GM13976 (cell line): ENCODE measurements around the gene TRPM2.

Experiments
- DNase-seq: peaks from one replicate; pipeline ENCODE4 v3.0.0; 2012; ENCODE audit warnings: low spot score
- in situ Hi-C: fragments of 300-500 bp; cut with MboI; formaldehyde crosslinking; loops from one replicate; pipeline ENCODE4 v1.12.0; 2022; ENCODE audit warnings: low sequenced_read_pairs, mixed read lengths, inconsistent platforms; ENCODE audit not compliant: unreplicated experiment
- TF ChIP-seq, protein P1 (sequence below): IDR thresholded peaks from 2 replicates; pipeline ENCODE4 v1.5.1; 2012; ENCODE audit warnings: borderline replicate concordance, mild to moderate bottlenecking; ENCODE audit not compliant: insufficient read depth; ENCODE audit errors: extremely low read depth, missing control alignments, control extremely low read depth

Gene TRPM2

DNA sequence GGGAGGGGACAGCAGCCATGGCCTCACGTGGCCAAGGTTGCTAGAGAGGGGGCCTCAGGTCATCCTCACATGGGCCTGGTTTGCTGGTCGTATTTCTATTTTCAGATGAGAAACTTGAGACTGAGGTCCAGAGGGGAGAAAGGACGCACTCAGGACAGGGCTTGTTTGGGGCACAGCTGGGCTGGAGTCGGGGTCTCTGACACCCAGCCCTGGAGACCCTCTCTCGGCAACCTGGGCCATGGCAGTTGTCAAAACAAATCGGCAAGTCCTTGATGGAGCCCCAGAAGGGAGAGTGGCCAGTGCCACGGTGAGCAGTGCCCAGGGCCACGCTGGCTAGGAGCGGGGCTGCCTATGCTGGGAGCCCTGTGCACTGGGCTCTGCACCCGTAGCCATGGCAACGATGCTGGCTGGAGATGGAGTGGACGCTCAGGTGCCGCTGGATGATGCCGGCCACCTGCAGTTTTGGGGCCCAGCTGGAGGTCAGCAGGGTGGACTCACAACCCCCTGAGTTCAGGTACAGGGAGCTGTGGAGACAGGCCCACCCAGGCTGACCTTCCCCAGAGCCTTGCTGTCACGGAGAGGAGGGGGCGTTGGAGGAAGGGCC is 113.0 kb downstream of the TRPM2 start:
- TF ChIP-seq, protein P1, sequence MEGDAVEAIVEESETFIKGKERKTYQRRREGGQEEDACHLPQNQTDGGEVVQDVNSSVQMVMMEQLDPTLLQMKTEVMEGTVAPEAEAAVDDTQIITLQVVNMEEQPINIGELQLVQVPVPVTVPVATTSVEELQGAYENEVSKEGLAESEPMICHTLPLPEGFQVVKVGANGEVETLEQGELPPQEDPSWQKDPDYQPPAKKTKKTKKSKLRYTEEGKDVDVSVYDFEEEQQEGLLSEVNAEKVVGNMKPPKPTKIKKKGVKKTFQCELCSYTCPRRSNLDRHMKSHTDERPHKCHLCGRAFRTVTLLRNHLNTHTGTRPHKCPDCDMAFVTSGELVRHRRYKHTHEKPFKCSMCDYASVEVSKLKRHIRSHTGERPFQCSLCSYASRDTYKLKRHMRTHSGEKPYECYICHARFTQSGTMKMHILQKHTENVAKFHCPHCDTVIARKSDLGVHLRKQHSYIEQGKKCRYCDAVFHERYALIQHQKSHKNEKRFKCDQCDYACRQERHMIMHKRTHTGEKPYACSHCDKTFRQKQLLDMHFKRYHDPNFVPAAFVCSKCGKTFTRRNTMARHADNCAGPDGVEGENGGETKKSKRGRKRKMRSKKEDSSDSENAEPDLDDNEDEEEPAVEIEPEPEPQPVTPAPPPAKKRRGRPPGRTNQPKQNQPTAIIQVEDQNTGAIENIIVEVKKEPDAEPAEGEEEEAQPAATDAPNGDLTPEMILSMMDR: no peak
- DNase-seq: no peak
- in situ Hi-C loops: loop anchor here (25.0 kb wide), 3 partner anchors 104 to 629 kb away; partner anchors contain the start of gene TRPM2

GRCh38 chr21:44466996-44467858 is 113.8 kb downstream of the TRPM2 start:
- in situ Hi-C loops: loop anchor here (25.0 kb wide), 3 partner anchors 105 to 630 kb away; partner anchors contain the start of gene TRPM2
- DNase-seq: no peak
- TF ChIP-seq, protein P1: no peak

DNA sequence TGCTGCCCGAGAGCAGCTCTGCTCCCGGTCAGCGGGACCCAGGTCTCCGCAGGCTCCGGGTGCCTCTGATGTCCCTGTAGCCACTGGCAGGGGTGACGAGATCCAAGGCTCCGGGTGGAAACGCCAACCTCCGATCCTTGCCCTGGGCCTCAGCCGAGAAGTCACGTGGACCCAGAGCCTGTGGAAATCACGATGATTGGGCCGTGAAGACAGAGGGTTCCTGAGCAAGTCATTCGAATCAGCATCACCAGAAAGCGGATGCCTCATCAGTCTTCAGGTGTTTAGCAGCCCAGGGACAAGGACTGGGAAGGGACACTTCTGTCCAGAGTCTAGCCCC is 114.4 kb downstream of the TRPM2 start:
- no peak for DNase-seq
- in situ Hi-C loops: loop anchor here (25.0 kb wide), 3 partner anchors 106 to 631 kb away; partner anchors contain the start of gene TRPM2
- TF ChIP-seq, protein P1: no peak

- TF ChIP-seq, protein P1: no peak
- no peak for DNase-seq
- in situ Hi-C loops: loop anchor here (25.0 kb wide), 3 partner anchors 109 to 634 kb away; partner anchors contain the start of gene TRPM2
Measured at GRCh38 chr21:44471341-44471740, 117.9 kb downstream of the TRPM2 start.

- in situ Hi-C loops: loop anchor here (25.0 kb wide), 3 partner anchors 110 to 635 kb away; partner anchors contain the start of gene TRPM2
- no peak for DNase-seq
- TF ChIP-seq, protein P1: no peak
Measured at GRCh38 chr21:44471996-44472395, 118.6 kb downstream of the TRPM2 start.

DNA sequence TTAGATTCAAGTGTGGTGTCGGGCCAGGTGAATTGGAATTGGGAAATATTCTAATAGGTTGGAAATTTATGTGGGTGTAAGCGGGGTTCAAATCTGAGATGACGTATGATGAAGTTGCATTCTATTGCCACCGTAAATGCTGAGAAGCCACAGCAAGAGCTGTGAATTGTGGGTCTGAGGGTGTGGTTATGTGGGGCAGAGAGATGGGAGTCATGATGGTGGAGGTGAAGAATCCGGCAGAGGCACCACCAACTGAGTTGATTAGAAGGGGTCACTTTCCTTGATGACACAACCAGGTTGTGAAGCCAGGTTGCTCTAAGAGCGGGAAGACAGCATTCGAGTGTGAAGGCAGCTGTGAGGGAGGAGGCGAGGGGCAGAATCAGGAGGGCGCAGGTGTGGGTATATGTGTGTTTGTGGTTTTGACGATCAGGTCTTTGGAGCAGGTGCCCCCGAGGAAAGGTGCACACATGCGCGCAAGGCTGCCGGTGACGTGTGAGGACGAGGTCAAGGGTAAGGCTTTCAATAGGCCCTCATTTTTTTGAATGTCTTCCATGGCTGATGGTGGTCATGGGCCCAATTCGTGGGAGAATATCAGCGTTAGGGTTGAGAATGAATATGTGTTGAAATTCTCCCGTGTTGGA is 120.6 kb downstream of the TRPM2 start:
- DNase-seq: no peak
- TF ChIP-seq, protein P1: no peak
- in situ Hi-C loops: loop anchor here (25.0 kb wide), 3 partner anchors 112 to 637 kb away; partner anchors contain the start of gene TRPM2
